ENCODE measurements around the gene HOXC4.

The HOXC4 gene

GRCh38 chr12:54005853-54006558 lies 47.6 kb upstream of the HOXC4 start (continued):
- TF ChIP-seq TCF7L2 (IDR thresholded peaks at IDR 0.05; ENCODE audit: borderline replicate concordance, low read depth, low read length) (no peak), MEIS1 (CRISPR knock-in tag; IDR thresholded peaks at IDR 0.05; ENCODE audit: borderline replicate concordance) (no peak), ZNF707 (tag by site-specific recombination; IDR thresholded peaks at IDR 0.05) (no peak), ZNF10 (tag by site-specific recombination; IDR thresholded peaks at IDR 0.05) (no peak), ZNF843 (tag by site-specific recombination; IDR thresholded peaks at IDR 0.05) (0 out of 2 replicates have a peak, but pooled peaks have one; percentile 37), GLI4 (tag by site-specific recombination; IDR thresholded peaks at IDR 0.05) (no peak), ZNF202 (tag by site-specific recombination; IDR thresholded peaks at IDR 0.05; ENCODE audit: borderline replicate concordance) (no peak), INSM2 (tag by site-specific recombination; IDR thresholded peaks at IDR 0.05) (no peak), ZNF324 (tag by site-specific recombination; IDR thresholded peaks at IDR 0.05) (no peak; the same call in 1 of the 2 replicates), ZNF501 (tag by site-specific recombination; IDR thresholded peaks at IDR 0.05) (peak; percentile 47; the same call in 1 of the 2 replicates), ZNF398 (tag by site-specific recombination; IDR thresholded peaks at IDR 0.05) (no peak), ZNF544 (tag by site-specific recombination; IDR thresholded peaks at IDR 0.05) (no peak), ZNF747 (tag by site-specific recombination; IDR thresholded peaks at IDR 0.05) (no peak), ZNF157 (tag by site-specific recombination; IDR thresholded peaks at IDR 0.05) (no peak), ZNF510 (tag by site-specific recombination; IDR thresholded peaks at IDR 0.05; ENCODE audit: insufficient replicate concordance) (no peak), ZNF580 (tag by site-specific recombination; IDR thresholded peaks at IDR 0.05) (no peak), ZNF292 (tag by site-specific recombination; IDR thresholded peaks at IDR 0.05; ENCODE audit: borderline replicate concordance, low read depth) (no peak), ZNF404 (tag by site-specific recombination; IDR thresholded peaks at IDR 0.05) (no peak), REPIN1 (tag by site-specific recombination; IDR thresholded peaks at IDR 0.05; ENCODE audit: low read depth) (no peak), ZNF571 (tag by site-specific recombination; IDR thresholded peaks at IDR 0.05) (no peak), BCL11A (tag by site-specific recombination; IDR thresholded peaks at IDR 0.05; ENCODE audit: low read depth) (peak; percentile 70; the same call in 1 of the 2 replicates), ZNF704 (tag by site-specific recombination; IDR thresholded peaks at IDR 0.05) (no peak), ZNF664 (tag by site-specific recombination; IDR thresholded peaks at IDR 0.05) (no peak), MYNN (tag by site-specific recombination; IDR thresholded peaks at IDR 0.05; ENCODE audit: borderline replicate concordance) (no peak), ZNF529 (tag by site-specific recombination; IDR thresholded peaks at IDR 0.05; ENCODE audit: insufficient replicate concordance) (no peak), ZNF560 (tag by site-specific recombination; IDR thresholded peaks at IDR 0.05; ENCODE audit: borderline replicate concordance) (no peak), ZNF18 (tag by site-specific recombination; IDR thresholded peaks at IDR 0.05) (peak; percentile 67), FEZF1 (tag by site-specific recombination; IDR thresholded peaks at IDR 0.05) (peak; percentile 59), ATF2 (tag by site-specific recombination; IDR thresholded peaks at IDR 0.05; ENCODE audit: low read depth) (no peak), ZNF837 (tag by site-specific recombination; IDR thresholded peaks at IDR 0.05) (no peak), ZNF37A (tag by site-specific recombination; IDR thresholded peaks at IDR 0.05) (no peak), ZNF600 (tag by site-specific recombination; IDR thresholded peaks at IDR 0.05) (no peak; the same call in 1 of the 2 replicates)

All from HEK293 (cell line).